HepG2 (cell line): ENCODE measurements around the gene THSD4. TPM values are rescaled to one million over a fixed set of nuclear protein-coding genes. Genes with fewer than 3 reads are reported as not detected.

Experiments used
- AGO2 ChIP-seq: fragments of 200-400 bp; formaldehyde crosslinking; optimal IDR thresholded peaks from 2 replicates; pipeline ENCODE3; 2017; ENCODE audit warnings: mild to moderate bottlenecking, low read depth, low read length, moderate library complexity
- EP300 ChIP-seq, 3 experiments: sonication (generic) in 1 of 3; formaldehyde crosslinking in 1 of 3; IDR thresholded peaks; 2 replicates each; pipeline versions ENCODE4 v1.5.1 to v1.6.1; 2011 to 2020; ENCODE audit warnings: low read depth in 2 of 3, low read length in 2 of 3, borderline replicate concordance in 1 of 3, improper control_type of control experiment in 1 of 3, mild to moderate bottlenecking in 1 of 3, missing genetic modification reagents in 1 of 3, moderate library complexity in 1 of 3
- FIP1L1 ChIP-seq: fragments of 200-400 bp; formaldehyde crosslinking; IDR thresholded peaks from 2 replicates; pipeline ENCODE4 v1.6.1; 2018; ENCODE audit warnings: low read depth, mild to moderate bottlenecking, low read length, moderate library complexity, borderline replicate concordance; ENCODE audit not compliant: insufficient read depth
- FOXP1 ChIP-seq, 2 experiments: fragments of 450-650 bp in 1 of 2; IDR thresholded peaks; 2 replicates each; pipeline ENCODE4 v1.6.1; 2017 to 2018; ENCODE audit warnings: antibody characterized with exemption in 1 of 2
- GLI4 ChIP-seq: sonication (generic); formaldehyde crosslinking; IDR thresholded peaks from 2 replicates; pipeline ENCODE4 v1.5.1; 2020; ENCODE audit warnings: missing genetic modification reagents, mild to moderate bottlenecking, moderate library complexity, borderline replicate concordance
- NCOA1 ChIP-seq: sonication (generic); formaldehyde crosslinking; IDR thresholded peaks from 2 replicates; pipeline ENCODE4 v1.9.0; 2021; ENCODE audit warnings: missing genetic modification reagents
- SAFB2 ChIP-seq: sonication (generic); formaldehyde crosslinking; IDR thresholded peaks from 2 replicates; pipeline ENCODE4 v1.5.1; 2020; ENCODE audit warnings: missing genetic modification reagents, low read depth, mild to moderate bottlenecking, borderline replicate concordance
- SAP130 ChIP-seq: IDR thresholded peaks from 2 replicates; pipeline ENCODE4 v1.6.1; 2016; ENCODE audit warnings: low read depth
- SP5 ChIP-seq: IDR thresholded peaks from 2 replicates; pipeline ENCODE4 v1.6.1; 2016; ENCODE audit warnings: low read depth, borderline replicate concordance
- TEF ChIP-seq: sonication (generic); formaldehyde crosslinking; IDR thresholded peaks from 2 replicates; pipeline ENCODE4 v1.5.0; 2020; ENCODE audit warnings: missing genetic modification reagents
- ZMYM4 ChIP-seq: sonication (generic); formaldehyde crosslinking; IDR thresholded peaks from 2 replicates; pipeline ENCODE4 v1.8.1; 2023; ENCODE audit warnings: mild to moderate bottlenecking, missing genetic modification reagents
- ZNF362 ChIP-seq: sonication (generic); formaldehyde crosslinking; IDR thresholded peaks from 2 replicates; pipeline ENCODE4 v1.4.0; 2020; ENCODE audit warnings: missing genetic modification reagents, mild to moderate bottlenecking, borderline replicate concordance
- ZNF547 ChIP-seq: sonication (generic); formaldehyde crosslinking; IDR thresholded peaks from 2 replicates; pipeline ENCODE4 v1.5.1; 2020; ENCODE audit warnings: mild to moderate bottlenecking, missing genetic modification reagents
- ZNF672 ChIP-seq: sonication (generic); formaldehyde crosslinking; IDR thresholded peaks from 2 replicates; pipeline ENCODE4 v1.8.1; 2022; ENCODE audit warnings: missing genetic modification reagents
- polyA plus RNA-seq, 8 experiments: library from polyadenylated mRNA; depleted of rRNA in 3 of 8; stranded (reverse) in 7 of 8; unstranded in 1 of 8; fragments of >200 nt; fragmentation: Illumina TruSeq in 4 of 8; extraction: Trizol in 4 of 8; gene quantifications; 2 replicates each; pipeline versions ENCODE4 v1.2.1 to v1.2.3, GENCODE V29; 2011 to 2016; ENCODE audit warnings: low read depth in 4 of 8, missing spikeins in 1 of 8, mixed read lengths in 1 of 8; ENCODE audit not compliant: insufficient read depth in 1 of 8
- total RNA-seq, 5 experiments: library from RNA; depleted of rRNA; stranded (reverse); fragments of >200 nt; fragmentation: Illumina TruSeq; extraction: Trizol; gene quantifications; 2 replicates each; pipeline ENCODE4 v1.2.3, GENCODE V29; 2016; ENCODE audit warnings: low read depth in 1 of 5
- TF ChIP-seq, protein P1 (sequence below): sonication (generic); formaldehyde crosslinking; IDR thresholded peaks from 2 replicates; pipeline ENCODE4 v1.9.0; 2021; ENCODE audit warnings: missing genetic modification reagents, mild to moderate bottlenecking, borderline replicate concordance
- TF ChIP-seq, protein P2 (sequence below): IDR thresholded peaks from 2 replicates; pipeline ENCODE4 v1.4.0; 2020; ENCODE audit warnings: mild to moderate bottlenecking, missing genetic modification reagents
- TF ChIP-seq, protein P3 (sequence below): sonication (generic); formaldehyde crosslinking; IDR thresholded peaks from 2 replicates; pipeline ENCODE4 v1.4.0; 2020; ENCODE audit warnings: missing genetic modification reagents; ENCODE audit errors: not compliant biosample characterization

The THSD4 gene
- total and polyA plus RNA-seq, 2 of the 13 experiments (the other 11 are each of a cell fraction or from before 2014, with no cell fraction given) = 0.07 to 0.21 TPM

- TF ChIP-seq GLI4 (CRISPR knock-in tag) (no peak), SAP130 (CRISPR knock-in tag) (no peak), SAFB2 (CRISPR knock-in tag) (no peak), AGO2 (no peak), ZNF672 (CRISPR knock-in tag) (no peak), FIP1L1 (no peak), SP5 (CRISPR knock-in tag) (no peak), TEF (peak; percentile 61; the same call in 1 of the 2 replicates), ZMYM4 (CRISPR knock-in tag) (peak; percentile 21; the same call in 1 of the 2 replicates), ZNF362 (CRISPR knock-in tag) (no peak), NCOA1 (CRISPR knock-in tag) (no peak), EP300 (IDR thresholded peaks at IDR 0.05; ENCODE audit: low read depth in 2 of 2, low read length in 2 of 2) (0 out of 4 replicates have a peak, but pooled peaks of 1 of the 2 experiments have one; percentile 18), EP300 (CRISPR knock-in tag; IDR thresholded peaks at IDR 0.05; ENCODE audit: borderline replicate concordance) (no peak), ZNF547 (CRISPR knock-in tag) (no peak), FOXP1 (IDR thresholded peaks at IDR 0.05) (no peak), FOXP1 (CRISPR knock-in tag; IDR thresholded peaks at IDR 0.05) (0 out of 2 replicates have a peak, but pooled peaks have one; percentile 5)
- TF ChIP-seq, protein P1, sequence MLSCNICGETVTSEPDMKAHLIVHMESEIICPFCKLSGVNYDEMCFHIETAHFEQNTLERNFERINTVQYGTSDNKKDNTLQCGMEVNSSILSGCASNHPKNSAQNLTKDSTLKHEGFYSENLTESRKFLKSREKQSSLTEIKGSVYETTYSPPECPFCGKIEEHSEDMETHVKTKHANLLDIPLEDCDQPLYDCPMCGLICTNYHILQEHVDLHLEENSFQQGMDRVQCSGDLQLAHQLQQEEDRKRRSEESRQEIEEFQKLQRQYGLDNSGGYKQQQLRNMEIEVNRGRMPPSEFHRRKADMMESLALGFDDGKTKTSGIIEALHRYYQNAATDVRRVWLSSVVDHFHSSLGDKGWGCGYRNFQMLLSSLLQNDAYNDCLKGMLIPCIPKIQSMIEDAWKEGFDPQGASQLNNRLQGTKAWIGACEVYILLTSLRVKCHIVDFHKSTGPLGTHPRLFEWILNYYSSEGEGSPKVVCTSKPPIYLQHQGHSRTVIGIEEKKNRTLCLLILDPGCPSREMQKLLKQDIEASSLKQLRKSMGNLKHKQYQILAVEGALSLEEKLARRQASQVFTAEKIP (CRISPR knock-in tag) = no peak
- TF ChIP-seq, protein P2, sequence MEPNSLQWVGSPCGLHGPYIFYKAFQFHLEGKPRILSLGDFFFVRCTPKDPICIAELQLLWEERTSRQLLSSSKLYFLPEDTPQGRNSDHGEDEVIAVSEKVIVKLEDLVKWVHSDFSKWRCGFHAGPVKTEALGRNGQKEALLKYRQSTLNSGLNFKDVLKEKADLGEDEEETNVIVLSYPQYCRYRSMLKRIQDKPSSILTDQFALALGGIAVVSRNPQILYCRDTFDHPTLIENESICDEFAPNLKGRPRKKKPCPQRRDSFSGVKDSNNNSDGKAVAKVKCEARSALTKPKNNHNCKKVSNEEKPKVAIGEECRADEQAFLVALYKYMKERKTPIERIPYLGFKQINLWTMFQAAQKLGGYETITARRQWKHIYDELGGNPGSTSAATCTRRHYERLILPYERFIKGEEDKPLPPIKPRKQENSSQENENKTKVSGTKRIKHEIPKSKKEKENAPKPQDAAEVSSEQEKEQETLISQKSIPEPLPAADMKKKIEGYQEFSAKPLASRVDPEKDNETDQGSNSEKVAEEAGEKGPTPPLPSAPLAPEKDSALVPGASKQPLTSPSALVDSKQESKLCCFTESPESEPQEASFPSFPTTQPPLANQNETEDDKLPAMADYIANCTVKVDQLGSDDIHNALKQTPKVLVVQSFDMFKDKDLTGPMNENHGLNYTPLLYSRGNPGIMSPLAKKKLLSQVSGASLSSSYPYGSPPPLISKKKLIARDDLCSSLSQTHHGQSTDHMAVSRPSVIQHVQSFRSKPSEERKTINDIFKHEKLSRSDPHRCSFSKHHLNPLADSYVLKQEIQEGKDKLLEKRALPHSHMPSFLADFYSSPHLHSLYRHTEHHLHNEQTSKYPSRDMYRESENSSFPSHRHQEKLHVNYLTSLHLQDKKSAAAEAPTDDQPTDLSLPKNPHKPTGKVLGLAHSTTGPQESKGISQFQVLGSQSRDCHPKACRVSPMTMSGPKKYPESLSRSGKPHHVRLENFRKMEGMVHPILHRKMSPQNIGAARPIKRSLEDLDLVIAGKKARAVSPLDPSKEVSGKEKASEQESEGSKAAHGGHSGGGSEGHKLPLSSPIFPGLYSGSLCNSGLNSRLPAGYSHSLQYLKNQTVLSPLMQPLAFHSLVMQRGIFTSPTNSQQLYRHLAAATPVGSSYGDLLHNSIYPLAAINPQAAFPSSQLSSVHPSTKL (CRISPR knock-in tag) = peak; percentile 39
- TF ChIP-seq, protein P3, sequence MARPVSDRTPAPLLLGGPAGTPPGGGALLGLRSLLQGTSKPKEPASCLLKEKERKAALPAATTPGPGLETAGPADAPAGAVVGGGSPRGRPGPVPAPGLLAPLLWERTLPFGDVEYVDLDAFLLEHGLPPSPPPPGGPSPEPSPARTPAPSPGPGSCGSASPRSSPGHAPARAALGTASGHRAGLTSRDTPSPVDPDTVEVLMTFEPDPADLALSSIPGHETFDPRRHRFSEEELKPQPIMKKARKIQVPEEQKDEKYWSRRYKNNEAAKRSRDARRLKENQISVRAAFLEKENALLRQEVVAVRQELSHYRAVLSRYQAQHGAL (CRISPR knock-in tag) = no peak
Observed at GRCh38 chr15:71278989-71279756, 163.9 kb downstream of the THSD4 start (continued).
